ENCODE data around the gene PYGM. TPM values are rescaled to one million over a fixed set of nuclear protein-coding genes. Genes with fewer than 3 reads are reported as not detected.

The PYGM gene
- total RNA-seq, 1 donor from 2014 or later: 2.0 TPM

DNA sequence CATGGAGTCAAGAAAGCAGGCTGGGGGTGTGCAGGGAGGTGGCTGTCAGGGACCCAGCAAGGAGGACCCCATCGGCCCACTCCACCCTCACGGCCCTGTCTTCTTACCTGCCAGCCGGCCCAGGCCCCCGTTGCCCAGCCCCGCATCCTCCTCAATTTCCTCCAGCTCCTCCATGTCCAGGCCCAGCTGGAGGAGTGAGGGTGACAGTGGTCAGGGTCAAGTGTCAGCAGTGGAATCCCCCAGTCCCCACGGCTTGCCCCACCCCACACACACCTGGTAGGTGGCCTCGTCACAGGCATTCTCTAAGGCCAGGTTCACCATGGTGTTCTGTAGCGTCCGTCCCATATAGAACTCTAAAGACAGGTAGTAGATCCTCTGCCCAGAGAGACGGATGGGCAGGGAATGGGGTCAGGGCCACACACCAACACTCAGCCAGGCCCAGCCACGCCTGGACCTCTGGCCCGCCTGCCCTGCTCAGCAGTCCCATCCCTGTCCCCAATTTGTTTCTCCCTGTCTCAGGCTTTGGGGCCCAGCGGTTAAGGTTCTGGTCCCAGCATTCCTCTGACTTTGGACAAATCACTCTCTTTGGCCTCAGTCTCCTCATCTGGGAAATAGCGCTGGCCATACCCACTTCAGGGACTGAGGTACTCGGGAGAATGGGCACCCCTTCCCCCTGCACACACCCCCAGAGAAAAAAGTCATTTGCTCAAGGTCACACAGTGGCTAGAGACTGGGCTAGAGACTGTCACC is 1.3 kb downstream of the PYGM start:
- DNase-seq (peak; percentile 61), ATAC-seq (no peak)
- no peaks in the 10 kb centered on the region for H3K9me3 ChIP-seq
- TF ChIP-seq, protein P1, sequence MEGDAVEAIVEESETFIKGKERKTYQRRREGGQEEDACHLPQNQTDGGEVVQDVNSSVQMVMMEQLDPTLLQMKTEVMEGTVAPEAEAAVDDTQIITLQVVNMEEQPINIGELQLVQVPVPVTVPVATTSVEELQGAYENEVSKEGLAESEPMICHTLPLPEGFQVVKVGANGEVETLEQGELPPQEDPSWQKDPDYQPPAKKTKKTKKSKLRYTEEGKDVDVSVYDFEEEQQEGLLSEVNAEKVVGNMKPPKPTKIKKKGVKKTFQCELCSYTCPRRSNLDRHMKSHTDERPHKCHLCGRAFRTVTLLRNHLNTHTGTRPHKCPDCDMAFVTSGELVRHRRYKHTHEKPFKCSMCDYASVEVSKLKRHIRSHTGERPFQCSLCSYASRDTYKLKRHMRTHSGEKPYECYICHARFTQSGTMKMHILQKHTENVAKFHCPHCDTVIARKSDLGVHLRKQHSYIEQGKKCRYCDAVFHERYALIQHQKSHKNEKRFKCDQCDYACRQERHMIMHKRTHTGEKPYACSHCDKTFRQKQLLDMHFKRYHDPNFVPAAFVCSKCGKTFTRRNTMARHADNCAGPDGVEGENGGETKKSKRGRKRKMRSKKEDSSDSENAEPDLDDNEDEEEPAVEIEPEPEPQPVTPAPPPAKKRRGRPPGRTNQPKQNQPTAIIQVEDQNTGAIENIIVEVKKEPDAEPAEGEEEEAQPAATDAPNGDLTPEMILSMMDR (IDR thresholded peaks at IDR 0.05): no peak
- H3K36me3 ChIP-seq: peaks cover 13% of the 10 kb centered on the region
- intact Hi-C loops (cut with DNase I): no loop called here
- no peaks in the 10 kb centered on the region for H3K27me3 ChIP-seq
- no peak overlapping the region for H3K27ac ChIP-seq
- H3K4me3 ChIP-seq: no peak overlapping the region
- H3K4me1 ChIP-seq: peaks cover 18% of the 10 kb centered on the region

DNA sequence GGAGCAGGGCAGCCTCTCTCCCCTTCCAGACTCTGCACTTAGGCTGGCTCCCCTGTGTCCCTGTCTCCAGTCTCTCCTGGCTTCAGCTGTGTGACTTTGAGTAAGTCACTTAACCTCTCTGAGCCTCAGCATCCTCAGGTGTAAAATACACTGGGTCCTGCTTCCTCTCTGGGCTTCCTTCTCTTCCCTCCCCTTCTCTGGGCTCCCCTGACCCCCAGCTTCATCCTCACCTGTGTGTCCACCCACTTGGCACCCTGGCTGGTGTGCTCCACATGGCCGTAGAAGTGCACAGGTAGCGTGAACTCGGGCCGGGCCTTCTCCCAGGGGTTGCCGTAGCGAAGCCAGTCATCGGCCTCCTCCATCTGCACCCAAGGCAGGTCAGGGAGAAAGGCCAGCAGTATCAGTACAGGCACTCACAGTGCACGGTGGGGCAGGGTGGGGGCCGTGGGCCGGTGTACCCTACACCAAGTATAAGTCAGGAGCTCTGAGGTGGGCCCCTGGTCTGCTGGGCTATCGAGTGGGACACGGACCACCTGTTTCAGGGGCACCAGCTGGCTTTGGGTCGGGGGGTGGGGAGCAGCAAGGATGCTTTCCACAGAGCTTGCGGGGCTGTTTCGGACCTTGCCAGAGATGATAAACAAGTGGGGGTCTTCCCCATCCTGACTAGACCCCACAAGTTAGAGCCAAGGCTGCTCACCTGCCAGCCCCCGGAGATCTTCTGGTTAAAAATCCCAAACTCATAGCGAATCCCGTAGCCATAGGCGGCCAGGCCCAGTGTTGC is 2.0 kb downstream of the PYGM start:
- TF ChIP-seq, protein P1 (IDR thresholded peaks at IDR 0.05): no peak
- Histone ChIP-seq H3K4me3 (no peak overlapping the region), H3K9me3 (no peaks in the 10 kb centered on the region), H3K4me1 (peaks cover 13% of the 10 kb centered on the region), H3K27me3 (no peaks in the 10 kb centered on the region), H3K27ac (no peak overlapping the region), H3K36me3 (peaks cover 5% of the 10 kb centered on the region)
- DNase-seq (peak; percentile 59), ATAC-seq (no peak)
- intact Hi-C loops (cut with DNase I): no loop called here

DNA sequence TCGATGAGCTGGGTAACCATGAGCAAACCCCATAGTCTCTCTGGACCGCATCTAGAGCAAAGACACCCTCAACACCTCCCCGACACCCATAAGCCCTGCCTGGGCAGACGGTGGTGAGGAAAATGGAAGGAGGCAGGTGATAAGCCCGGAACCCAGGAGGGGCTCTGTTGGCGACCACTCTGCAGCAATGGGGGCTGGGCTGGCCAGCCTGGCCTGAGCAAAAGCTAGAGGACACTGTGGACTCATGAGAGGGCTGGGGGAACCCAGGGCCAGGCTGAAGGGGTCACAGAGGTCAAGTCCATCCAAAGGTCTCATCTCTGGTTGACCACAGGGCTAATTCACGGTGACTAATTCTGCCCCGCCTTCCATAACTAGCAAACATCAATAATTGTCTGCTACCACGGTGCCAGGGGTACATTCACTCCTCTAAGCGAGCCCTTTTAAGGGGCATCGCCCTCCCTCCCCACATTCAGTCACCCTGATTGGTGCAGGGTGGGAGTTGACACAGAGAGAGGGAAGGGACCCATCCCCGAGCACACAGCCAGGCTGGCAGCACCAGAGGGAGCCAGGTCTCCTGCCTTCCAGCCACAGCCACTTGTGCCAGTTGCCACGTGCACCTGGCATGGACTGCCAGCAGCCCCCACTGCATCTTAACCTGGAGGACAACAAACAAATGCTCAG is 4.0 kb downstream of the PYGM start:
- TF ChIP-seq, protein P1 (IDR thresholded peaks at IDR 0.05): no peak
- no peak overlapping the region for H3K27ac ChIP-seq
- no peaks in the 10 kb centered on the region for H3K36me3 ChIP-seq
- intact Hi-C loops (cut with DNase I): no loop called here
- H3K4me3 ChIP-seq: no peak overlapping the region
- H3K9me3 ChIP-seq: no peaks in the 10 kb centered on the region
- DNase-seq (peak; percentile 56), ATAC-seq (no peak)
- H3K4me1 ChIP-seq: peaks cover 11% of the 10 kb centered on the region
- no peaks in the 10 kb centered on the region for H3K27me3 ChIP-seq

DNA sequence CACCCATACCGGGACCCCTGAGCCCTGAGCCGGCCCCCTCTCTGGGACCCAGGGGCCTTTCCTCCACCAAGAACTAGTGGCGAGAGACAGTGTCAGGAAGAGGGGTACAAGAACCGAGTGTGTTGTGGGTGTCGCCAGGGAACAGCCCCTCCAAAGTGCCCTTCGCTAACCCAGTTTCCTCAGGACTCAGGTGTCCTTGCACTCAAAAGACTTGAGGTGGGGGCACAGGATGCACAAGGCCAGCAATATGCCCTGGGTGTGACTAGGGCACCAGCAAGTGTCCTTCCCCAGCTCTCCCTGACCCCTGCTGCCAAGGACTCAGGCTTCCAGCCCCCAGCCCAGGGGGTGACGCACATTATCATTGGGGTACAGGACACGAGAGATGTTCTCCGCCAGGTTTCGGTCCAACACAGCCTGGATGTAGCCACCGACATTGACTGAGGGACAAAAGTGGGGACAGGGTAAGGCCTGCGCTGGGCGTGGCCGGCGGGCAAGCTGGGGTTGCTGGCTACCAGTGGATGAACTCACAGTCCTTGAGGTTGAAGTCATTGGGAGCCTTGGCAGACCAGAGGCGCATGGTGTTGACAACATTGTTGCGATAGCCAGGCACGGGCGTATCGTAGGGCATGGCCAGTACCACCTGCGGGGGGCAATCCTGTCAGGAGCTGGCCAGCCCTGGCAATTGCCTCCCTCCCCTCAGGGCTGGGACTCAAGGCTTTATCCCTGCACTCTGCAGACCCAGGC is 4.7 kb downstream of the PYGM start:
- Histone ChIP-seq H3K27ac (no peak overlapping the region), H3K36me3 (no peaks in the 10 kb centered on the region), H3K9me3 (no peaks in the 10 kb centered on the region), H3K4me1 (peaks cover 4% of the 10 kb centered on the region), H3K27me3 (no peaks in the 10 kb centered on the region), H3K4me3 (no peak overlapping the region)
- ATAC-seq: no peak
- TF ChIP-seq, protein P1 (IDR thresholded peaks at IDR 0.05): no peak
- DNase-seq: peak; percentile 55
- intact Hi-C loops (cut with DNase I): no loop called here

All from upper lobe of right lung (tissue), 1 donor.